Upper lobe of right lung (tissue), 1 donor: ENCODE results near the gene GLB1L. TPM values are rescaled to one million over a fixed set of nuclear protein-coding genes. Genes with fewer than 3 reads are reported as not detected.

Experiments used
- ATAC-seq: fragments of 200-7000 bp; cut with Tn5 transposase; one replicate; pipeline ENCODE4 v1.9.1; 2020; ENCODE audit warnings: mild to moderate bottlenecking, moderate library complexity
- DNase-seq: peaks from one replicate; pipeline ENCODE4 v3.0.0-alpha.2; 2020
- H3K27ac ChIP-seq: fragments of 200-600 bp; one replicate; pipeline ENCODE4 v1.8.0; 2022
- H3K27me3 ChIP-seq: fragments of 200-600 bp; one replicate; pipeline ENCODE4 v1.8.0; 2022; ENCODE audit warnings: mild to moderate bottlenecking
- H3K36me3 ChIP-seq: fragments of 200-600 bp; one replicate; pipeline ENCODE4 v1.8.0; 2022
- H3K4me1 ChIP-seq: fragments of 200-600 bp; one replicate; pipeline ENCODE4 v1.8.0; 2022
- H3K4me3 ChIP-seq: fragments of 200-600 bp; one replicate; pipeline ENCODE4 v1.8.0; 2022; ENCODE audit warnings: mild to moderate bottlenecking
- H3K9me3 ChIP-seq: fragments of 200-600 bp; one replicate; pipeline ENCODE4 v1.8.0; 2022
- CTCF ChIP-seq: fragments of 200-600 bp; IDR thresholded peaks from one replicate; pipeline ENCODE4 v1.8.0; 2022; ENCODE audit warnings: antibody characterized with exemption
- intact Hi-C: fragments of 100-400 bp; cut with DNase I; formaldehyde crosslinking; loops from one replicate; pipeline ENCODE4 v1.11.0; 2022
- total RNA-seq: library from RNA; stranded (reverse); fragmentation: NEBNext Ultra II Directional; extraction: Animal tissue kit (Norgen Biotek cat#: 25700); gene quantifications from one replicate; pipeline ENCODE4 v1.2.1, GENCODE V29; 2021
- donor health status: DM: no; HTN: yes; CAD: no; lungs with severe emphysema.

The GLB1L gene
- total RNA-seq, 1 donor from 2014 or later = 10.0 TPM

- ATAC-seq (peak; percentile 98), DNase-seq (peak; percentile 99)
- no peak for TF ChIP-seq CTCF
- no peaks in the 10 kb centered on the region for H3K9me3 ChIP-seq
- intact Hi-C loops = loop anchor here (10.0 kb wide), 1 partner anchor 55 kb away; the partner anchor contains the start of genes CNPPD1, RETREG2 and SLC23A3
- H3K4me3 ChIP-seq = peak within 1 kb of the TSS; percentile 74
- H3K36me3 ChIP-seq = peaks cover 57% of the 10 kb centered on the region
- H3K27ac ChIP-seq = peak within 1 kb of the TSS; percentile 88
- peaks cover 27% of the 10 kb centered on the region for H3K4me1 ChIP-seq
- H3K27me3 ChIP-seq = no peaks in the 10 kb centered on the region
Measured at GRCh38 chr2:219229305-219230058, 15.8 kb downstream of the GLB1L start, which contains the start of the genes ANKZF1 and ATG9A. TSS of gene ANKZF1 (plus strand) at chr2:219229806. CDS start at chr2:219230258, 452 bp downstream. TSS of gene ATG9A (minus strand) at chr2:219229636. CDS start at chr2:219228024, 1,612 bp downstream.

- Histone ChIP-seq H3K27ac (peak overlapping the region; percentile 88), H3K4me1 (peaks cover 27% of the 10 kb centered on the region), H3K4me3 (peak overlapping the region; percentile 74), H3K9me3 (no peaks in the 10 kb centered on the region), H3K36me3 (peaks cover 57% of the 10 kb centered on the region), H3K27me3 (no peaks in the 10 kb centered on the region)
- intact Hi-C loops = loop anchor here (10.0 kb wide), 1 partner anchor 54 kb away; the partner anchor contains the start of genes CNPPD1, RETREG2 and SLC23A3
- ATAC-seq (peak; percentile 5), DNase-seq (no peak)
- no peak for TF ChIP-seq CTCF
Measured at GRCh38 chr2:219228911-219229304, 16.3 kb downstream of the GLB1L start.

GRCh38 chr2:219228041-219228910 lies 17.0 kb downstream of the GLB1L start:
- Histone ChIP-seq H3K4me1 (peaks cover 27% of the 10 kb centered on the region), H3K4me3 (peak overlapping the region; percentile 74), H3K27me3 (no peaks in the 10 kb centered on the region), H3K36me3 (peaks cover 57% of the 10 kb centered on the region), H3K9me3 (no peaks in the 10 kb centered on the region), H3K27ac (peak overlapping the region; percentile 88)
- ATAC-seq (no peak), DNase-seq (no peak)
- TF ChIP-seq CTCF = no peak
- intact Hi-C loops = loop anchor here (10.0 kb wide), 1 partner anchor 53 kb away; the partner anchor contains the start of genes CNPPD1, RETREG2 and SLC23A3

- Histone ChIP-seq H3K36me3 (peaks cover 68% of the 10 kb centered on the region), H3K27ac (no peak overlapping the region), H3K27me3 (no peaks in the 10 kb centered on the region), H3K4me3 (no peak overlapping the region), H3K9me3 (no peaks in the 10 kb centered on the region), H3K4me1 (peaks cover 19% of the 10 kb centered on the region)
- ATAC-seq (no peak), DNase-seq (no peak)
- TF ChIP-seq CTCF = no peak
- intact Hi-C loops = loop anchor here (10.0 kb wide), 1 partner anchor 51 kb away; the partner anchor contains the start of genes CNPPD1, RETREG2 and SLC23A3
Measured at GRCh38 chr2:219225350-219225749, 19.9 kb downstream of the GLB1L start.

GRCh38 chr2:219223831-219224610 lies 21.2 kb downstream of the GLB1L start:
- no peak for TF ChIP-seq CTCF
- no peak for ATAC-seq
- H3K36me3 ChIP-seq = peaks cover 79% of the 10 kb centered on the region
- H3K4me1 ChIP-seq = peaks cover 27% of the 10 kb centered on the region
- intact Hi-C loops = loop anchor here (10.0 kb wide), 1 partner anchor 49 kb away; the partner anchor contains the start of genes CNPPD1, RETREG2 and SLC23A3
- H3K27ac ChIP-seq = no peak overlapping the region
- H3K9me3 ChIP-seq = no peaks in the 10 kb centered on the region
- no peak overlapping the region for H3K4me3 ChIP-seq
- H3K27me3 ChIP-seq = no peaks in the 10 kb centered on the region
- no peak for DNase-seq
